Activated CD8-positive, alpha-beta memory T cell treated with anti-CD3 and anti-CD28 coated beads, Interleukin-2, amount 50 U/mL, for 4 hours (primary cell): ENCODE results near the gene MAGEH1.
"Not testable (repeated sequence)": the region's sequence is repeated elsewhere in the genome, so short reads cannot be mapped to it uniquely, and the experiment has no call there.

Experiments used
- DNase-seq: peaks from one replicate; pipeline ENCODE4 v3.0.0-alpha.2; 2020

The MAGEH1 gene, protein sequence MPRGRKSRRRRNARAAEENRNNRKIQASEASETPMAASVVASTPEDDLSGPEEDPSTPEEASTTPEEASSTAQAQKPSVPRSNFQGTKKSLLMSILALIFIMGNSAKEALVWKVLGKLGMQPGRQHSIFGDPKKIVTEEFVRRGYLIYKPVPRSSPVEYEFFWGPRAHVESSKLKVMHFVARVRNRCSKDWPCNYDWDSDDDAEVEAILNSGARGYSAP

GRCh38 chrX:55451990-55452832 is at the start of gene MAGEH1:
TSS of gene MAGEH1 (plus strand) at chrX:55452127. CDS start at chrX:55452375, 248 bp downstream.
- peak; percentile 74 for DNase-seq

DNA sequence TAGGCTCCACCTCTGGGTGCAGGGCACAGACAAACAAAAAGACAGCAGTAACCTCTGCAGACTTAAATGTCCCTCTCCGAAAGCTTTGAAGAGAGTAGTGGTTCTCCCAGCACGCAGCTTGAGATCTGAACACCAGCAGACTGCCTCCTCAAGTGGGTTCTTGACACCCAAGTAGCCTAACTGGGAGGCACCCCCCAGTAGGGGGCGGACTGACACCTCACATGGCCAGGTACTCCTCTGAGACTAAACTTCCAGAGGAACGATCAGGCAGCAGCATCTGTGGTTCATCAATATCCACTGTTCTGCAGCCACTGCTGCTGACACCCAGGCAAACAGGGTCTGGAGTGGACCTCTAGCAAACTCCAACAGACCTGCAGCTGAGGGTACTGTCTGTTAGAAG is 24.8 kb upstream of the MAGEH1 start:
- not testable (repeated sequence) for DNase-seq

DNA sequence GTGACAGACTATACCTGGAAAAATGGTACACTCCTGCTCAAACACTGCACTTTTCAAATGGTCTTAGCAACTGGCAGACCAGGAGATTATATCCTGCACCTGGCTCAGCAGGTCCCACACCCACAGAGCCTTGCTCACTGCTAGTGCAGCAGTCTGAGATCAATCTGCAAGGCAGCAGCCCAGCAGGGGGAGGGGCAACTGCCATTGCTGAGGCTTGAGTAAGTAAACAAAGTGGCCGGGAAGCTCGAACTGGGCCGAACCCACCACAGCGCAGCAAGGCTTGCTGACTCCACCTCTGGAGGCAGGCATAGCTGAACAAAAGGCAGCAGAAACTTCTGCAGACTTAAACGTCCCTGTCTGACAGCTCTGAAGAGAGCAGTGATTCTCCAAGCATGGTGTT is 8.5 kb upstream of the MAGEH1 start:
- not testable (repeated sequence) for DNase-seq

DNA sequence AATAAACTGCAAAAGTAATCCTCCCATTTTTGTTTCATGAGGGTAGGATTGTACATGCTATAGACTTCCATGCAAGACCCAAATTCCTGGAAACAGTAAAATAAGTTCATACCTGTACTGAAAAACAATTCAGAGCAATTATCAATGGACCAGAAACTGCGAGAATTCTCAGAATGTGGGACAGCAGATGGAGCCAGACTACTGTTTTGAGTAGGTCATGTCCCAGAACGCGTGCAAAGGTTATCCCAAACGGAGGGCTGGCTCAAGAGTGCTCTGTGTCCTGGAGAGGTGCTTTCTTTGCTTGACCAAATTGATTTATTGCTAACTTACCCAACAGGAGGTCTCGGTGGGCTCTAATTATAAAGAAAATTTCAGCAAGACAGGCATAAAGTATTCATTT is 1.7 kb upstream of the MAGEH1 start:
- no peak for DNase-seq

DNA sequence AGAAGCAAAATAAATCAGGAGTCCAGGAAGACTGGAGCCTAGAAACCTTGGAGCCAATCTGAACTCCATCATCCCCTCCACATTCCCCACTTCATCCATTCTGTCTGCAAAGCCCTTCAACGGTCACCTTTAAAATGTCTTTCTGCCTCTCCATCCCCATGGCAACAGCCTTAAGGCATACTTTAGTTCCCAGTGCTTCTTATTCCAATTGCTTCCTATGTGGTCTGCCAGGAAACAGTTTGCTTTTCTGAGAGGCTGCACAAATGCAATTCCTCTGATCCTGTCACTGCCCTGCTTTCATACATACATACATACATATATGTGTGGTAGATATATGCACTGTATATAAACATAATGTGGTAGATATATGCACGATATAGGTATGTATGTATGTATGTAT is 786 bp upstream of the MAGEH1 start:
- no peak for DNase-seq

DNA sequence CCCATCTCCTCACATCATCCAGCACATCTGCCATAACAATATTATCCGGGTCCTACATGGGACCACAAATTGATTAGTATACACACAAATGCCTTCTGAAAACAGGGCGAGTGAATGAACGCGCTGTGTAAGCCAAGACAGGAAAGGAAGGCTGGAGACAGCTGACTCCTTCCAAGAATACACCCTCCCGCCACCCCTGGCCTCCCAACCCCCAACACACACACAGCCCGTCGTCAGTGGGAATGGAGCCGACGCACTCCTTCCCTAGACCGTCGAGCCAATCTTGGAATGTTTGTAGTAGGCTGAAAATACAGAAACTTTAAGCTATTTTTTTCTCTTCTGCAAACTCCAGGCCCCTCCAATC is 319 bp upstream of the MAGEH1 start:
- DNase-seq = no peak

- DNase-seq = no peak
Observed at GRCh38 chrX:55452833-55453124, 852 bp downstream of the MAGEH1 start.

DNA sequence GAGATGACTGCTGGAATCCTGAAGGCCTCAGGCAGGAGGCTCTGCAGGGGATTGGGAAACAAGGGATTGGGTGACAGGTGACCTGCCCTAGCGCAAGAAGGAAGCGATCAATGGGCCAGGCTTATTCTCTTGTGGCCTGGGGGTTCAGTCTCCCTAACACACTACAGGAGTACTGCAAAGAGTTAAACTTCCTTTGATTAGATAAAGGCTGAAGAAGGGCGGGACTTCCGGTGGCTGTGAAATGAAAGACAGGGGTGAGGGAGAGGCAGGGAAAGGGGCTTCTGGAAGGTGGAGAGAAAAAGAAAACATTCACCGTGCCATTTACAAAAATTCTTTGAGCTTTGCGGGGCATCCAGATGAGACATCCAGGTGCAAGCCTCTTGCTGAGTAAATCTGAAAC is 3.8 kb downstream of the MAGEH1 start:
- not testable (repeated sequence) for DNase-seq

DNA sequence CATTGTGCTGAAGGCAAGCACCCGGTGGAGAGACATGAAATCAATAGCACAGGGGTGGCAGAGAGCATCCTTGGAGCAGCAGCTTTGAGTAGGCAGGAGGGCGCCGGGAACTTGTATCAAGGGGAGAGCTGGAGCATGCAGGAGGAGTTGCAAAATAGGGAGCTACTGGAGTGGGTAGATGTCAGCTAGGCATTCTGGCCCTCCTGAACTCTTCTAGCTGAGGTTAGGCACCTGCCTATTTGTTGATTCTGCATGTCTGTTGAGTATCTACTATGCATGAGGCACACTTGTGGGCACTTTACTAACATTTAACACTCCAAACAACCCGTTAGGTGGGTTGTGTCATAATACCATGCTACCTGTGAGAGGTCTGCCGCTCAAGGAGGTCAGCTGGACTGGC is 7.5 kb downstream of the MAGEH1 start:
- not testable (repeated sequence) for DNase-seq

DNA sequence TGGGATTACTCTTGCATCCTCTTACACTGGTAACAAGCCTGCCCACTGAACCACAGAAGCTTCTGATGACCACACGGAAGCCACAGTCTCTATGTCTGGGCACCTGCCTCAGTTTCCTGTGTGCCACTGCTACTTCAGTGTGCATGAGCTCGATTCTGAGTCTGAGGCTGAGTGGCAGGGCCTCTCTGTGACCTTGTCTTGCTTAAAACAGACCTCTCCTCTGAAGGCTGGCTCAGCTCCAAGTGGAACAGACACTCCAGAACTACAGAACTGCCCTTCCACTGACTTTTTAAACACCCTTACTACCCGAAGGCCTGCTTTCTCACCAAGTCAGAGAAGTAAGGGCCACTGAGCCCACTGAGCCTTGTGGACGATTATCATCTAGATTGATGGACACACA is 8.0 kb downstream of the MAGEH1 start:
- DNase-seq = not testable (repeated sequence)

DNA sequence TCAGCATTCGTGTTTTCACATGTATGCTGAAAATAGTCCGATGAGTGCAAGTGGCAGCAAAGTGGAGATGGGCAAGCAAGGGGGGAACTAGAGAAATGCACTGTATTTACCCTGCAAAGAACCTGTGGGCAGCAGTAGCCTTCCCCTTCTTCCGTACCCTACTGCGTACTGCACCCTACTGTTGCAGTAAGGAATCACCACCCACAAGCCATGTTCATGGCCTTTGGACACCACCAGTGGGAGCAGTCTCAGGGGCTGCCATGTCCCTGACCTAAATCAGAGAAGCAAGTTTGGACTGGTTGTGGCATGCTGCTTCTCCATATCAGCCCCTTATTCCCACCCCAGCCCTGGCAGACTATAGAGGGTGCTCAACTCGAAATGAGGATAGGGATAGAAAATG is 12.1 kb downstream of the MAGEH1 start:
- DNase-seq = not testable (repeated sequence)

- DNase-seq = not testable (repeated sequence)
Observed at GRCh38 chrX:55465108-55465507, 13.2 kb downstream of the MAGEH1 start.

DNA sequence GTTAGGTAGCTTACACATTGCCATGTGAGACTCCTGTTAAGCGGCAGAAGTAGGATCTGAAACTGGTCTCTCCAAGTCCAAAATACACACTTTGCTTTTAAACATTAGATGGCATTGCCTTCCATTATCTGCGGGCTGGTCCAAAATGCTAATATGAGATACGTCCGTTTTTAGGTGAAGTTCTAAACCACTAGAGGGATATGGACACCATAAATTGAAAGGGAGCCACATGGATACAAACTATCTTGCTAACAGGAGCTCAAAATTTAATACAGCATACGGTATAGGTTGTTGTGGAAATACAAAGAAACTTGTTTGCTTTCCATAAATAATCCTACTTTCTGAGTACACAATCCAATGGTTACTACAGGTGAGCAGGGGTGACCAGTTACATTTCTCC is 13.9 kb downstream of the MAGEH1 start:
- not testable (repeated sequence) for DNase-seq

- not testable (repeated sequence) for DNase-seq
Observed at GRCh38 chrX:55479956-55480355, 28.0 kb downstream of the MAGEH1 start.

DNA sequence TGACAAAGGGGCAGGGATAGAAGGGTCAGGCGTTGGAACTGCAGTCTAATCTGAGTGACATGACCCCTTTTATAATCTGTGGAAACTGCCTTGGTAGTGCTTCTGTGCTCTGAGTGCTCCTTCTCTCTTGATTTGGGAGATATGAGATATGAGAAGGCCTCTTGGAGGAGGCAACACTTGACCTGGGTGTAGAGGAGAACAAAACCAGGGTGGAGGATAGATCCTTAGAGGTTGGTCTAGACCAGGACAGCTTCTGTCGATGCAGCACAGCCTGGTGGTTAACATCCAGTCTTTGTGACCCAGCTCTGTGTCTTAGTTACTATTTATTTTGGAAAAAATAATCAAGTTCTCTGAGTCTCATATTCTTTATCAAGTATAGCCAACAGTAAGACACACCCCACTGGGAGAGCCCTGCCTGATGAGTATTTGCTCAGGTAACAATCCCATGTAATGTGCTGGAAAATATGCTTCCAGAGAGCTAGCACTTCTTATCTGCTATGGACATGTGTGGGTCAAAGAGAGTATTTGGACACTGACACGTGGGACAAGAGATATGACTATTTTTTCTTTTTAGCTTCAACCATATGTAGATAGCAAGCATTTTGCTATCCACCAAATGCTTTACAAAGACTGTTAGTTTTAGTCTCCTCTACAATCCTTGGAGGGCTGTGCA is 28.6 kb downstream of the MAGEH1 start:
- DNase-seq = no peak

- DNase-seq = no peak
Observed at GRCh38 chrX:55484948-55485347, 33.0 kb downstream of the MAGEH1 start.

GRCh38 chrX:55486736-55487135 is 34.8 kb downstream of the MAGEH1 start:
- no peak for DNase-seq

- DNase-seq = no peak
Observed at GRCh38 chrX:55487143-55487542, 35.2 kb downstream of the MAGEH1 start.

GRCh38 chrX:55488006-55488592 is 36.2 kb downstream of the MAGEH1 start:
- DNase-seq = no peak

DNA sequence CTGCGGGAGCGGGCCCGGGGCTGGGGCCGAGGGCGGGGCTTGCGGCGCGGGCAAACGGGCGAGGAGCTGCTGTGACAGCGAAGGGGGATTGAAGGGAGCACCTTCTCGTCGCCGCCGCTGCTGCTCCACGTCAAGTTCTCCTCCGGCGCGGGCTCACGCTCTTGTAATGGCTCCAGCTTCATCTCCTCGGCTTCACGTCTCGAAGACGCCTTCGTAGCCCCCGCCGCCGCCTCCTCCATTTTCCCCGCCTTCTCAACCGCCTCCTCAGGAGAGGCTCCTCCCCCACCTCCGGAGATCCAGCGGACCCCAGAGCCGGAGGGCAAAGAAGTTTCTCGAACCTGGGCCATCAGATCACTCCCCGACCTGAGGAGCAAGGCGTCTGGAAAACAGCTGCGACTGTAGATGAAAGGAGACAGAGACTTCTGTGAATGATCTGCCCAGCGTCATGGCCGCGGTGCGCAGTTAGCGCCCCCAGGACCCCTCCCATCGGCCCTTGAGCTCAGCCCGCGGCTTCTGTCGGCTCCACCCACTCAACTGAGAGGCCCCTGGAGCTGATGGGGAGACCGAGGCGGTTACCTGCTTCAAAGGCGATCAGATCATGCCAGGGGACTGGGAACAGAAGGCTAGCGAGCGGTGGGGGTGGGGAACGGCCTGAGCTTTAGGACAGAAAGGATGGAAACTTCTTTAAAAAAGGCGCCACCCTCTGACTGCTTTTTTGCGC is 36.8 kb downstream of the MAGEH1 start:
- peak; percentile 61 for DNase-seq

GRCh38 chrX:55489314-55490009 is 37.5 kb downstream of the MAGEH1 start, which contains the start of gene USP51:
TSS of gene USP51 (minus strand) at chrX:55489848. CDS start at chrX:55488939, 909 bp downstream.
- peak; percentile 23 for DNase-seq

DNA sequence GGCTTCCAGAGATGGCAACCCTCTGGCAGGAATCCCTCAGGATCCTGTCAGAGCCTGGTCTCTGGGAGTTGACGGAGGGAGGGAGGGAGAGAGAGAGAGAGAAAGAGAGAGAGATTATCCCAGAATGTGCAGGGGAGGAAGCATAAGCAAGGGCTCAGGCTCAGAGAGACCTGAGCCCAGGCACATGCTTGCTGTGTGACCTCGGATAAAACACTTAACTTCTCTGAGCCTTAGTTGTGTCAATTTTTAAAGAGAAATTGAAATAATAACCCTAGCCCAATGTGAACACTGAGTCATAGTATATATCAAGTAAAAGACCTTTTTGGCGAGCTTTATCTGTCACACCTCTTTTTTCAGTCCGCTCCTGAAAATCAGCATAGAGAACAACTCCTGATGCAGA is 38.2 kb downstream of the MAGEH1 start:
- DNase-seq = no peak
